ENCODE results near the gene SPACA1. TPM values are rescaled to one million over a fixed set of nuclear protein-coding genes. Genes with fewer than 3 reads are reported as not detected.

The SPACA1 gene
- total and polyA plus RNA-seq, 2 of the 4 experiments (the other 2 are of a cell fraction) = not detected

GRCh38 chr6:88072462-88072861, 24.8 kb downstream of the SPACA1 start:
- no peak overlapping the region for H3K4ac ChIP-seq (ENCODE audit: low read depth, low read length)
- H2AFZ ChIP-seq (replicated peaks; ENCODE audit: low read length, poor library complexity) = no peak overlapping the region
- no peaks in the 10 kb centered on the region for H4K20me1 ChIP-seq (ENCODE audit: insufficient read depth, low read length)
- DNase-seq (no peak), ATAC-seq (ENCODE audit: low read depth) (no peak)
- no peak overlapping the region for H3K4me3 ChIP-seq (ENCODE audit: insufficient read depth, low read depth, low read length)
- WGBS, 2 experiments (ENCODE audit: extremely low coverage in 2 of 2, insufficient read length in 1 of 2) = no CpG with 5 or more reads among the region's 1 CpG
- H2BK120ac ChIP-seq (ENCODE audit: low read depth, low read length) = no peak overlapping the region
- TF ChIP-seq MXI1 (IDR thresholded peaks at IDR 0.05; ENCODE audit: borderline replicate concordance, low read depth, low read length) = no peak
- no peak overlapping the region for H3K9ac ChIP-seq (ENCODE audit: low read depth, low read length)
- no peak overlapping the region for H2AK9ac ChIP-seq (replicated peaks; ENCODE audit: low read depth, low read length, poor library complexity)
- no peak overlapping the region for H2BK15ac ChIP-seq (ENCODE audit: low read depth, low read length)
- in situ Hi-C loops (cut with MboI; ENCODE audit: low sequenced_read_pairs) = no loop called here
- no peaks in the 10 kb centered on the region for H3K36me3 ChIP-seq (ENCODE audit: control insufficient read depth, insufficient read depth, low read length)
- H3K56ac ChIP-seq (ENCODE audit: extremely low read depth, insufficient read depth, low read length) = no peak overlapping the region
- no peaks in the 10 kb centered on the region for H3K9me1 ChIP-seq (ENCODE audit: insufficient read depth, low read length)
- no peak overlapping the region for H3K27ac ChIP-seq (ENCODE audit: insufficient read depth, low read length)
- no peak overlapping the region for H2BK20ac ChIP-seq (ENCODE audit: low read depth, low read length)
- no peak overlapping the region for H3K4me2 ChIP-seq (ENCODE audit: low read depth, low read length)
- dilution Hi-C loops (cut with HindIII; ENCODE audit: low sequenced_read_pairs, unreplicated experiment) = no loop called here
- no peak overlapping the region for H4K91ac ChIP-seq (ENCODE audit: insufficient read depth, low read depth, low read length)
- H4K8ac ChIP-seq (ENCODE audit: low read depth in 2 of 2, low read length in 2 of 2) = no peak overlapping the region
- no peak overlapping the region for H3K23ac ChIP-seq (ENCODE audit: low read depth, low read length)
- intact Hi-C loops (cut with micrococcal nuclease) = loop anchor here (5.0 kb wide), 1 partner anchor 1135 kb away; the partner anchor contains the start of gene HTR1E
- H3K27me3 ChIP-seq (ENCODE audit: control insufficient read depth, insufficient read depth, low read length) = no peaks in the 10 kb centered on the region
- no peaks in the 10 kb centered on the region for H3K4me1 ChIP-seq (ENCODE audit: control insufficient read depth, insufficient read depth, low read length)
- CTCF ChIA-PET = no interaction called here
- no peaks in the 10 kb centered on the region for H3K79me1 ChIP-seq (ENCODE audit: low read depth in 1 of 2, low read length in 2 of 2)
- no peak overlapping the region for H2BK5ac ChIP-seq (ENCODE audit: low read depth, low read length, poor library complexity, severe bottlenecking)
- H4K5ac ChIP-seq (ENCODE audit: low read depth, low read length) = no peak overlapping the region
- no TSS peak for BruUV-seq (replicated peaks)
- H3K9me3 ChIP-seq (ENCODE audit: control insufficient read depth, insufficient read depth, low read length) = no peaks in the 10 kb centered on the region
- POLR2A ChIA-PET (ENCODE audit: unreplicated experiment) = no interaction called here
- H3K14ac ChIP-seq (replicated peaks; ENCODE audit: low read depth, low read length) = no peak overlapping the region
- H2AK5ac ChIP-seq (ENCODE audit: low read depth, low read length) = no peak overlapping the region
- H3K18ac ChIP-seq (ENCODE audit: low read depth, low read length) = no peak overlapping the region
